Raji (cell line): Measurements from ENCODE around the gene SP140L.

Source experiments
- POLR2A ChIP-seq: IDR thresholded peaks from 2 replicates; pipeline ENCODE4 v1.6.1; 2011; ENCODE audit warnings: low read depth, low read length, control low read depth; ENCODE audit not compliant: insufficient read depth

The SP140L gene

GRCh38 chr2:230410263-230410662 lies 83.3 kb downstream of the SP140L start:
- no peak for TF ChIP-seq POLR2A

- no peak for TF ChIP-seq POLR2A
Observed at GRCh38 chr2:230410861-230411569, 84.0 kb downstream of the SP140L start.

GRCh38 chr2:230411570-230412370 lies 84.8 kb downstream of the SP140L start:
- peak; percentile 45 for TF ChIP-seq POLR2A

GRCh38 chr2:230412371-230412711 lies 85.3 kb downstream of the SP140L start:
- no peak for TF ChIP-seq POLR2A

- no peak for TF ChIP-seq POLR2A
Observed at GRCh38 chr2:230412846-230413245, 85.9 kb downstream of the SP140L start.

GRCh38 chr2:230413479-230413878 lies 86.5 kb downstream of the SP140L start:
- no peak for TF ChIP-seq POLR2A

GRCh38 chr2:230414302-230414701 lies 87.3 kb downstream of the SP140L start:
- TF ChIP-seq POLR2A = no peak

- peak; percentile 71 for TF ChIP-seq POLR2A
Observed at GRCh38 chr2:230416061-230416721, 89.2 kb downstream of the SP140L start, which contains the start of gene SP100. Gene SP100 (plus strand): TSS chr2:230416201. CDS start chr2:230416297, 96 bp downstream.

- TF ChIP-seq POLR2A = no peak
Observed at GRCh38 chr2:230417436-230417835, 90.4 kb downstream of the SP140L start.

GRCh38 chr2:230418341-230419016 lies 91.5 kb downstream of the SP140L start:
- TF ChIP-seq POLR2A = no peak

GRCh38 chr2:230419181-230419580 lies 92.2 kb downstream of the SP140L start:
- TF ChIP-seq POLR2A = no peak

GRCh38 chr2:230422149-230422548 lies 95.2 kb downstream of the SP140L start:
- TF ChIP-seq POLR2A = no peak

GRCh38 chr2:230423851-230424458 lies 97.0 kb downstream of the SP140L start:
- TF ChIP-seq POLR2A = no peak

GRCh38 chr2:230425377-230425776 lies 98.4 kb downstream of the SP140L start:
- TF ChIP-seq POLR2A = no peak

- TF ChIP-seq POLR2A = no peak
Observed at GRCh38 chr2:230429513-230429912, 102.5 kb downstream of the SP140L start.
